ENCODE measurements around the gene PALMD. TPM values are rescaled to one million over a fixed set of nuclear protein-coding genes. Genes with fewer than 3 reads are reported as not detected.

The PALMD gene
- polyA plus RNA-seq, 3 donors: not detected

GRCh38 chr1:99613716-99614115 is 32.2 kb upstream of the PALMD start:
- intact Hi-C loops (cut with micrococcal nuclease): no loop called here
- TF ChIP-seq, protein P1, sequence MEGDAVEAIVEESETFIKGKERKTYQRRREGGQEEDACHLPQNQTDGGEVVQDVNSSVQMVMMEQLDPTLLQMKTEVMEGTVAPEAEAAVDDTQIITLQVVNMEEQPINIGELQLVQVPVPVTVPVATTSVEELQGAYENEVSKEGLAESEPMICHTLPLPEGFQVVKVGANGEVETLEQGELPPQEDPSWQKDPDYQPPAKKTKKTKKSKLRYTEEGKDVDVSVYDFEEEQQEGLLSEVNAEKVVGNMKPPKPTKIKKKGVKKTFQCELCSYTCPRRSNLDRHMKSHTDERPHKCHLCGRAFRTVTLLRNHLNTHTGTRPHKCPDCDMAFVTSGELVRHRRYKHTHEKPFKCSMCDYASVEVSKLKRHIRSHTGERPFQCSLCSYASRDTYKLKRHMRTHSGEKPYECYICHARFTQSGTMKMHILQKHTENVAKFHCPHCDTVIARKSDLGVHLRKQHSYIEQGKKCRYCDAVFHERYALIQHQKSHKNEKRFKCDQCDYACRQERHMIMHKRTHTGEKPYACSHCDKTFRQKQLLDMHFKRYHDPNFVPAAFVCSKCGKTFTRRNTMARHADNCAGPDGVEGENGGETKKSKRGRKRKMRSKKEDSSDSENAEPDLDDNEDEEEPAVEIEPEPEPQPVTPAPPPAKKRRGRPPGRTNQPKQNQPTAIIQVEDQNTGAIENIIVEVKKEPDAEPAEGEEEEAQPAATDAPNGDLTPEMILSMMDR (IDR thresholded peaks at IDR 0.05): no peak
- no peaks in the 10 kb centered on the region for H3K27me3 Mint-ChIP-seq (ENCODE audit: low read depth in 3 of 3)
- no peaks in the 10 kb centered on the region for H3K36me3 ChIP-seq (replicated peaks in 1 of 2; ENCODE audit: control insufficient read depth in 1 of 2, insufficient read depth in 2 of 2, low read length in 2 of 2)
- no peak overlapping the region for H3K9ac ChIP-seq (ENCODE audit: insufficient read depth, low read length, poor library complexity, severe bottlenecking)
- no peak overlapping the region for H3K4me3 Mint-ChIP-seq
- no peaks in the 10 kb centered on the region for H3K79me2 ChIP-seq (ENCODE audit: insufficient read depth, low read length)
- H3K36me3 Mint-ChIP-seq: no peaks in the 10 kb centered on the region
- no peaks in the 10 kb centered on the region for H4K20me1 ChIP-seq (ENCODE audit: insufficient read depth, low read length)
- no peaks in the 10 kb centered on the region for H3K27me3 ChIP-seq (ENCODE audit: control insufficient read depth in 2 of 2, insufficient read depth in 2 of 2, low read length in 2 of 2)
- H3K9me3 ChIP-seq (replicated peaks in 1 of 2; ENCODE audit: control insufficient read depth in 1 of 2, insufficient read depth in 1 of 2, low read length in 2 of 2): no peaks in the 10 kb centered on the region
- H2AFZ ChIP-seq (ENCODE audit: insufficient read depth, low read depth, low read length, poor library complexity, severe bottlenecking): no peak overlapping the region
- WGBS (ENCODE audit: insufficient coverage): no CpG with 5 or more reads among the region's 2 CpGs
- H3K9me3 Mint-ChIP-seq: peaks cover 0 to 7% (median 2%) of the 10 kb centered on the region in 7 donors
- H3K4me1 ChIP-seq (ENCODE audit: control insufficient read depth in 1 of 2, insufficient read depth in 2 of 2, low read length in 2 of 2): no peaks in the 10 kb centered on the region
- H3K4me3 ChIP-seq (replicated peaks in 1 of 3; ENCODE audit: low read depth in 2 of 3, low read length in 3 of 3): no peak overlapping the region
- no peak overlapping the region for H3K27ac Mint-ChIP-seq
- no peak for DNase-seq
- H3K4me1 Mint-ChIP-seq: no peaks in the 10 kb centered on the region
- H3K4me2 ChIP-seq (replicated peaks; ENCODE audit: extremely low read depth, low read length, poor library complexity, severe bottlenecking): no peak overlapping the region
- no peak overlapping the region for H3K27ac ChIP-seq (ENCODE audit: low read depth in 1 of 2, low read length in 2 of 2)

DNA sequence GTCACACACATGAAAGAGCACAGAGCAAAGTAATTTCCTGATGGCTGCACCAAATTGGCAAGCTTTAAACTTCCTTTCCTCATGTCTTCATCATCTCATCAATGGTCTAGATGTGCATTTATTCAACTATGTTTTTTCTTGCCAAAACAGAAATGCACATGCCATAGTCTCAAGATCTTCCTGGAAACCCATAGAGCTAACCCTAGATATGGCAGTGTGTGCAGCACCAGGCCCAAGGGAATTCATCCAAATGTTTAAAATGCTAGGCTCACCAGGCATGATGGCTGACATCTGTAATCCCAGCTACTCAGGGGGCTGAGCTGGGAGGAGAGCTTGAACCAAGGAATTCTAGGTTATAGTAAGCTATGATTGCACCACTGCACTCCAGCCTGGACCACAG is 31.2 kb upstream of the PALMD start:
- H3K4me3 ChIP-seq (replicated peaks in 1 of 3; ENCODE audit: low read depth in 2 of 3, low read length in 3 of 3): no peak overlapping the region
- Mint-ChIP-seq H3K4me1 (no peaks in the 10 kb centered on the region), H3K27ac (no peak overlapping the region), H3K9me3 (peaks cover 0 to 7% (median 1%) of the 10 kb centered on the region in 7 donors), H3K4me3 (no peak overlapping the region), H3K27me3 (ENCODE audit: low read depth in 3 of 3) (no peaks in the 10 kb centered on the region), H3K36me3 (no peaks in the 10 kb centered on the region)
- H3K27ac ChIP-seq (ENCODE audit: low read depth in 1 of 2, low read length in 2 of 2): no peak overlapping the region
- no peak for DNase-seq
- intact Hi-C loops (cut with micrococcal nuclease): no loop called here
- TF ChIP-seq, protein P1 (IDR thresholded peaks at IDR 0.05): no peak
- no peaks in the 10 kb centered on the region for H3K27me3 ChIP-seq (ENCODE audit: control insufficient read depth in 2 of 2, insufficient read depth in 2 of 2, low read length in 2 of 2)
- no peaks in the 10 kb centered on the region for H3K36me3 ChIP-seq (replicated peaks in 1 of 2; ENCODE audit: control insufficient read depth in 1 of 2, insufficient read depth in 2 of 2, low read length in 2 of 2)
- H3K4me1 ChIP-seq (ENCODE audit: control insufficient read depth in 1 of 2, insufficient read depth in 2 of 2, low read length in 2 of 2): no peaks in the 10 kb centered on the region
- no peak overlapping the region for H2AFZ ChIP-seq (ENCODE audit: insufficient read depth, low read depth, low read length, poor library complexity, severe bottlenecking)
- no peak overlapping the region for H3K9ac ChIP-seq (ENCODE audit: insufficient read depth, low read length, poor library complexity, severe bottlenecking)
- H3K4me2 ChIP-seq (replicated peaks; ENCODE audit: extremely low read depth, low read length, poor library complexity, severe bottlenecking): no peak overlapping the region
- no peaks in the 10 kb centered on the region for H3K79me2 ChIP-seq (ENCODE audit: insufficient read depth, low read length)
- no peaks in the 10 kb centered on the region for H4K20me1 ChIP-seq (ENCODE audit: insufficient read depth, low read length)
- H3K9me3 ChIP-seq (replicated peaks in 1 of 2; ENCODE audit: control insufficient read depth in 1 of 2, insufficient read depth in 1 of 2, low read length in 2 of 2): no peaks in the 10 kb centered on the region
